GM20000 (cell line): ENCODE measurements around the gene CFAP141.

ENCODE experiments used
- DNase-seq: peaks from one replicate; pipeline ENCODE4 v3.0.0; 2012; ENCODE audit warnings: low spot score
- CTCF ChIP-seq: IDR thresholded peaks from 2 replicates; pipeline ENCODE4 v1.5.1; 2012; ENCODE audit warnings: mild to moderate bottlenecking, control low read depth; ENCODE audit errors: extremely low read depth, missing control alignments

Gene CFAP141

GRCh38 chr1:154220970-154221277 is 14.8 kb upstream of the CFAP141 start:
- no peak for TF ChIP-seq CTCF
- no peak for DNase-seq

- TF ChIP-seq CTCF: no peak
- peak; percentile 94 for DNase-seq
Measured at GRCh38 chr1:154220071-154220969, 14.2 kb upstream of the CFAP141 start, which contains the start of gene UBAP2L. Gene UBAP2L (plus strand): TSS chr1:154220955. CDS start chr1:154225124, 4,169 bp downstream.

GRCh38 chr1:154219541-154219940 is 13.4 kb upstream of the CFAP141 start:
- no peak for DNase-seq
- no peak for TF ChIP-seq CTCF

- TF ChIP-seq CTCF: no peak
- DNase-seq: no peak
Measured at GRCh38 chr1:154218545-154218944, 12.4 kb upstream of the CFAP141 start.

- DNase-seq: no peak
- no peak for TF ChIP-seq CTCF
Measured at GRCh38 chr1:154213274-154213673, 7.1 kb upstream of the CFAP141 start.

- no peak for TF ChIP-seq CTCF
- no peak for DNase-seq
Measured at GRCh38 chr1:154212083-154212482, 6.0 kb upstream of the CFAP141 start.

GRCh38 chr1:154208677-154209388 is 2.7 kb upstream of the CFAP141 start:
- no peak for TF ChIP-seq CTCF
- DNase-seq: no peak
